A549 (cell line): ENCODE measurements around the gene PPFIA2. TPM values are rescaled to one million over a fixed set of nuclear protein-coding genes. Genes with fewer than 3 reads are reported as not detected.

Experiments
- ATAC-seq, 2 experiments: fragments of 200-7000 bp in 1 of 2; fragments of >200 bp in 1 of 2; cut with Nextera tagmentation in 1 of 2; cut with Tn5 transposase in 1 of 2; 3 replicates each; pipeline versions ENCODE4 v1.8.0 to v1.9.1; 2018 to 2020; ENCODE audit warnings: mild to moderate bottlenecking in 1 of 2, moderate library complexity in 1 of 2
- CTCF ChIA-PET: fragments of 300-600 bp; sonication (Branson Sonifier 250); formaldehyde crosslinking; extraction: SDS; loops from one replicate; lab custom pipeline; 2021; ENCODE audit warnings: antibody characterized with exemption, inconsistent platforms; lab: Yijun Ruan, JAX
- POLR2A ChIA-PET: fragments of 350-600 bp; formaldehyde crosslinking; extraction: SDS; loops from one replicate; lab custom pipeline; 2021; ENCODE audit warnings: antibody characterized with exemption, inconsistent platforms; lab: Yijun Ruan, JAX
- DNase-seq, 2 experiments: peaks; one replicate each; pipeline versions ENCODE4 v3.0.0 to v3.0.0-alpha.2; 2011 to 2016; ENCODE audit warnings: low read depth in 1 of 2, low spot score in 1 of 2
- FAIRE-seq: peaks from 2 replicates; lab custom pipeline; 2011; peaks lifted over from hg19 to GRCh38; lab: Jason Lieb, UNC
- H3K27ac ChIP-seq, 2 experiments: fragments of >200 bp; sonication (Bioruptor Twin); formaldehyde crosslinking; 3 replicates each; pipeline ENCODE4 v1.5.1; 2016 to 2017
- H3K4me1 ChIP-seq: fragments of >200 bp; sonication (Bioruptor Twin); formaldehyde crosslinking; 3 replicates; pipeline ENCODE4 v1.6.1; 2016
- H3K4me2 ChIP-seq: fragments of >200 bp; sonication (Bioruptor Twin); formaldehyde crosslinking; 3 replicates; pipeline ENCODE4 v1.6.1; 2016
- H3K4me3 ChIP-seq: fragments of >200 bp; sonication (Bioruptor Twin); formaldehyde crosslinking; 3 replicates; pipeline ENCODE4 v1.5.1; 2016
- H3K9me3 ChIP-seq: fragments of >200 bp; sonication (Bioruptor Twin); formaldehyde crosslinking; 3 replicates; pipeline ENCODE4 v1.6.1; 2016
- CBX2 ChIP-seq: fragments of 200-600 bp; sonication (generic); IDR thresholded peaks from 2 replicates; pipeline ENCODE4 v1.6.1; 2016; ENCODE audit warnings: low read depth, mild to moderate bottlenecking, borderline replicate concordance
- CBX8 ChIP-seq: fragments of 200-600 bp; sonication (generic); IDR thresholded peaks from 2 replicates; pipeline ENCODE4 v1.6.1; 2016
- CHD2 ChIP-seq: fragments of 150-350 bp; IDR thresholded peaks from 2 replicates; pipeline ENCODE4 v1.6.1; 2014; ENCODE audit warnings: low read length; ENCODE audit not compliant: partially characterized antibody
- CHD4 ChIP-seq: fragments of 200-600 bp; sonication (generic); IDR thresholded peaks from 2 replicates; pipeline ENCODE4 v1.6.1; 2016; ENCODE audit warnings: antibody characterized with exemption, mild to moderate bottlenecking, borderline replicate concordance
- CTCF ChIP-seq: fragments of >200 bp; sonication (Bioruptor Twin); formaldehyde crosslinking; IDR thresholded peaks from 3 replicates; pipeline ENCODE4 v1.5.1; 2016
- ELK1 ChIP-seq: fragments of 150-350 bp; IDR thresholded peaks from 2 replicates; pipeline ENCODE4 v1.6.1; 2014; ENCODE audit warnings: low read depth, mild to moderate bottlenecking, low read length
- FOSB ChIP-seq: fragments of 250-450 bp; sonication (Bioruptor Pico); IDR thresholded peaks from 2 replicates; pipeline ENCODE4 v1.5.0; 2020; ENCODE audit warnings: mild to moderate bottlenecking, moderate library complexity
- FOSL2 ChIP-seq, 2 experiments: fragments of 450-650 bp in 1 of 2; fragments of >200 bp in 1 of 2; sonication (Bioruptor Twin) in 1 of 2; formaldehyde crosslinking; IDR thresholded peaks; 2 replicates each; pipeline versions ENCODE4 v1.5.0 to v1.6.1; 2016 to 2020; ENCODE audit warnings: mild to moderate bottlenecking in 1 of 2, moderate library complexity in 1 of 2
- FOXS1 ChIP-seq: fragments of 250-450 bp; sonication (Bioruptor Pico); IDR thresholded peaks from 2 replicates; pipeline ENCODE4 v1.5.0; 2020; ENCODE audit warnings: mild to moderate bottlenecking, moderate library complexity
- GATA3 ChIP-seq: IDR thresholded peaks from 2 replicates; pipeline ENCODE4 v1.6.1; 2012; ENCODE audit warnings: borderline replicate concordance
- HES2 ChIP-seq: fragments of >200 bp; sonication (Bioruptor Twin); formaldehyde crosslinking; IDR thresholded peaks from 2 replicates; pipeline ENCODE4 v1.6.1; 2016
- HEYL ChIP-seq: fragments of 250-450 bp; sonication (Bioruptor Pico); IDR thresholded peaks from 2 replicates; pipeline ENCODE4 v1.8.0; 2021; ENCODE audit warnings: mild to moderate bottlenecking, moderate library complexity
- HOXA7 ChIP-seq: fragments of 250-450 bp; sonication (Bioruptor Pico); IDR thresholded peaks from 2 replicates; pipeline ENCODE4 v1.5.0; 2020; ENCODE audit warnings: mild to moderate bottlenecking, moderate library complexity
- HOXB13 ChIP-seq: fragments of 250-450 bp; sonication (Bioruptor Pico); IDR thresholded peaks from 2 replicates; pipeline ENCODE4 v1.5.0; 2020; ENCODE audit warnings: low read depth, mild to moderate bottlenecking, moderate library complexity
- JUN ChIP-seq, 2 experiments: fragments of >200 bp; sonication (Bioruptor Twin); formaldehyde crosslinking; IDR thresholded peaks; 2 replicates in 1 of 2; 3 replicates in 1 of 2; pipeline ENCODE4 v1.6.1; 2016 to 2017
- KDM5A ChIP-seq: fragments of 200-600 bp; sonication (generic); IDR thresholded peaks from 2 replicates; pipeline ENCODE4 v1.6.1; 2016; ENCODE audit warnings: antibody characterized with exemption, mild to moderate bottlenecking
- MAFK ChIP-seq: fragments of 450-650 bp; IDR thresholded peaks from 2 replicates; pipeline ENCODE4 v1.6.1; 2014; ENCODE audit not compliant: partially characterized antibody
- MAZ ChIP-seq: fragments of 150-350 bp; IDR thresholded peaks from 2 replicates; pipeline ENCODE4 v1.6.1; 2014; ENCODE audit warnings: antibody characterized with exemption, low read depth, low read length, borderline replicate concordance
- POLR2A ChIP-seq: IDR thresholded peaks from 2 replicates; pipeline ENCODE4 v1.6.1; 2012; ENCODE audit warnings: mild to moderate bottlenecking, low read length
- POLR2AphosphoS2 ChIP-seq: conservative IDR thresholded peaks from 2 replicates; pipeline ENCODE4 v1.6.1; 2012; ENCODE audit warnings: low read length, improper control_type of control experiment, inconsistent platforms
- RAD21 ChIP-seq, 2 experiments: fragments of >200 bp in 1 of 2; sonication (Bioruptor Twin) in 1 of 2; formaldehyde crosslinking in 1 of 2; IDR thresholded peaks in 1 of 2; conservative IDR thresholded peaks in 1 of 2; 2 replicates in 1 of 2; 3 replicates in 1 of 2; pipeline ENCODE4 v1.6.1; 2012 to 2018; ENCODE audit warnings: inconsistent platforms in 1 of 2
- RARB ChIP-seq: fragments of 250-450 bp; sonication (Bioruptor Pico); IDR thresholded peaks from 2 replicates; pipeline ENCODE4 v1.8.0; 2021; ENCODE audit warnings: mild to moderate bottlenecking, moderate library complexity
- RCOR1 ChIP-seq: fragments of 150-350 bp; IDR thresholded peaks from 2 replicates; pipeline ENCODE4 v1.6.1; 2014; ENCODE audit warnings: antibody characterized with exemption, low read length, low read depth
- SREBF2 ChIP-seq: fragments of 450-650 bp; IDR thresholded peaks from 2 replicates; pipeline ENCODE4 v1.6.1; 2014; ENCODE audit warnings: mild to moderate bottlenecking, moderate library complexity
- ZC3H11A ChIP-seq: fragments of 450-650 bp; IDR thresholded peaks from 2 replicates; pipeline ENCODE4 v1.6.1; 2014; ENCODE audit warnings: antibody characterized with exemption, mild to moderate bottlenecking
- ZNF302 ChIP-seq: fragments of 250-450 bp; sonication (Bioruptor Pico); IDR thresholded peaks from 2 replicates; pipeline ENCODE4 v1.9.0; 2021; ENCODE audit warnings: inconsistent platforms, mild to moderate bottlenecking, moderate library complexity
- WGBS: methylation state at CpG from one replicate; pipeline ENCODE4 v1.1.6; 2017; ENCODE audit errors: missing lambda C conversion rate; 5-methylcytosine and 5-hydroxymethylcytosine counted together
- polyA plus RNA-seq, 4 experiments: library from polyadenylated mRNA; depleted of rRNA in 3 of 4; stranded (reverse); fragments of >200 nt; fragmentation: RNase III in 1 of 4; extraction: RNeasy Plus Mini Kit Qiagen cat#74134 plus additional on column Dnase treatment in 1 of 4; gene quantifications; 2 replicates in 3 of 4; 3 replicates in 1 of 4; pipeline ENCODE4 v1.2.3, GENCODE V29; 2011 to 2017

PPFIA2 gene
- polyA plus RNA-seq, 2 of the 4 experiments (the other 2 are of a cell fraction) = not detected

- POLR2A ChIA-PET = no interaction called here
- WGBS = 0% methylated on average over 1 of the region's 1 CpG
- TF ChIP-seq POLR2A = no peak
- TF ChIP-seq CTCF = no peak
- no peak for TF ChIP-seq HOXA7 (CRISPR knock-in tag)
- TF ChIP-seq HES2 = no peak
- TF ChIP-seq CBX8 = no peak
- no peak for TF ChIP-seq HEYL (CRISPR knock-in tag)
- no peak for TF ChIP-seq RARB (CRISPR knock-in tag)
- no peak for TF ChIP-seq JUN (IDR thresholded peaks at IDR 0.05)
- no peak for TF ChIP-seq FOSB (CRISPR knock-in tag)
- no peak for TF ChIP-seq ELK1
- no peak for TF ChIP-seq MAFK
Observed at GRCh38 chr12:81639196-81639595, 120.0 kb downstream of the PPFIA2 start.

GRCh38 chr12:81633127-81633526 lies 126.0 kb downstream of the PPFIA2 start:
- TF ChIP-seq FOSL2 (IDR thresholded peaks at IDR 0.05) = no peak
- no peak for TF ChIP-seq FOSL2 (CRISPR knock-in tag; IDR thresholded peaks at IDR 0.05)
- TF ChIP-seq MAZ = no peak
- no peak for TF ChIP-seq ZNF302 (CRISPR knock-in tag)
- no peak for TF ChIP-seq HOXB13 (CRISPR knock-in tag)
- TF ChIP-seq CHD4 = no peak
- TF ChIP-seq CBX2 = no peak
- no peak for TF ChIP-seq HEYL (CRISPR knock-in tag)
- no peak for TF ChIP-seq SREBF2
- TF ChIP-seq FOXS1 = no peak
- no peak for TF ChIP-seq RAD21 (conservative IDR thresholded peaks at IDR 0.05 in 1 of 2, IDR thresholded peaks at IDR 0.05 in 1 of 2)
- TF ChIP-seq MAFK = no peak
- TF ChIP-seq RCOR1 = no peak
- TF ChIP-seq ZC3H11A = no peak
- no peak for TF ChIP-seq POLR2AphosphoS2
- no peak for TF ChIP-seq CHD2
- no peak for TF ChIP-seq GATA3
- TF ChIP-seq KDM5A = no peak
- TF ChIP-seq, all 56 proteins: peak for 0
- CTCF ChIA-PET = interaction anchor here (0.9 to 1.1 kb wide), 2 partner anchors 11 to 27 kb away, joined by 3 to 5 read pairs; no protein-coding TSS in a partner anchor
- no peak for ATAC-seq

More at GRCh38 chr12:81639196-81639595, 120.0 kb downstream of the PPFIA2 start:
- CTCF ChIA-PET = no interaction called here
- Histone ChIP-seq H3K4me2 (no peak overlapping the region), H3K4me1 (no peaks in the 10 kb centered on the region), H3K27ac (no peak overlapping the region), H3K4me3 (no peak overlapping the region), H3K9me3 (no peaks in the 10 kb centered on the region)
- DNase-seq (no peak), FAIRE-seq (no peak), ATAC-seq (no peak)

More at GRCh38 chr12:81633127-81633526, 126.0 kb downstream of the PPFIA2 start:
- POLR2A ChIA-PET = no interaction called here
- H3K4me3 ChIP-seq = no peak overlapping the region
- DNase-seq (no peak), FAIRE-seq (no peak)
- H3K4me1 ChIP-seq = no peaks in the 10 kb centered on the region
- no peaks in the 10 kb centered on the region for H3K9me3 ChIP-seq
- H3K27ac ChIP-seq = no peak overlapping the region
- H3K4me2 ChIP-seq = no peak overlapping the region
